NOMO-1 treated with dmso at 0.1 percent for 144 hours (cell line): ENCODE results near the gene KCNRG.
"Not testable (repeated sequence)": the region's sequence is repeated elsewhere in the genome, so short reads cannot be mapped to it uniquely, and the experiment has no call there.

Experiments
- DNase-seq: peaks from one replicate; lab custom pipeline; 2025; ENCODE audit not compliant: unreplicated experiment; lab: John Stamatoyannopoulos, UW

The KCNRG gene, protein sequence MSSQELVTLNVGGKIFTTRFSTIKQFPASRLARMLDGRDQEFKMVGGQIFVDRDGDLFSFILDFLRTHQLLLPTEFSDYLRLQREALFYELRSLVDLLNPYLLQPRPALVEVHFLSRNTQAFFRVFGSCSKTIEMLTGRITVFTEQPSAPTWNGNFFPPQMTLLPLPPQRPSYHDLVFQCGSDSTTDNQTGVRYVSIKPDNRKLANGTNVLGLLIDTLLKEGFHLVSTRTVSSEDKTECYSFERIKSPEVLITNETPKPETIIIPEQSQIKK

DNA sequence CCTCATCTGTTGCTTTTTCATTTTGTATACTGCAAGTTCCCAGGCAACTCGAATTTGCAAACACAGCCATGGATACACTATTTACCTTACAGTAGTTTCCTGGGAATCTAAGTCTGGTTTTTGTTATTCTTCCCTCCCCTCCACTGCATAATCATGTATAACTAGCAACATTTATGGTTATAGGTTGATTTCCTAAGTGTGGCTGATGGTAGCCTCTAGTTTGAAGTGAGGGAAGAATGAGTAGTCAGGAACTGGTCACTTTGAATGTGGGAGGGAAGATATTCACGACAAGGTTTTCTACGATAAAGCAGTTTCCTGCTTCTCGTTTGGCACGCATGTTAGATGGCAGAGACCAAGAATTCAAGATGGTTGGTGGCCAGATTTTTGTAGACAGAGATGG lies at the start of gene KCNRG:
Gene KCNRG (plus strand): TSS at position 187 of the 400 bp plus-strand sequence. CDS start 50 bp downstream, at position 237.
- no peak for DNase-seq

DNA sequence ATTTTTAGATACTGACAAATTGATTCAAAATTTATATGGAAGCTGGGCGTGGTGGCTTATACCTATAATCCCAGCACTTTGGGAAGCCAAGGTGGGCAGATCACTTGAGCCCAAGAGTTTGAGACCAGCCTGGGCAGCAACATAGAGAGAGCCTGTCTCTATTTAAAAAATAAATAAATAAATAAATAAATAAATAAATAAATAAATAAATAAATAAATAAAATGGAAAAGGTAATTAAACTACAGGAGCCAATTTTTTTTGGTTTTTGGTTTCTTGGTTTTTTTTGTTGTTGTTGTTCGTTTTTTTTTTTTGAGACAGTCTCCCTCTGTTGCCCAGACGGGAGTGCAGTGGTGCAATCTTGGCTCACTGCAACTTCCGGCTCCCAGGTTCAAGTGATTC lies 47.8 kb upstream of the KCNRG start:
- DNase-seq = no peak

DNA sequence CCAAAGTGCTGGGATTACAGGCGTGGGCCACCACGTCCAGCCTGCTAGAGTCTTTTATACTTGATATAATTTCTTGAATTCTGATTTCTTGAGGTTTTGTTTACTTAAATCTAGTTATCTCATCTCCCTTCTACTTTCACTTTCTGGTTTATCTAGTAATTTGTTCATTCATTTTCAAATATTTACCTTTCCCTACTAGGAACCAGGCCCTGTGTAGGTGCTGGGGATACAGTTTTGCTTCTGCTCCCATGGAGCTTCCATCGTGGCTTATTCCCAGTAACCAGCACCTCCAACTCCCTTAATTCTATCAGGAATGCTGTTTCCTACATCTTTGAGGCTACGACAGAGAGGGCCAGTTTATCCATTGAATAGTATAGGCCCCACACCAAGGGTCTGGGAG lies 42.5 kb upstream of the KCNRG start:
- DNase-seq = no peak

DNA sequence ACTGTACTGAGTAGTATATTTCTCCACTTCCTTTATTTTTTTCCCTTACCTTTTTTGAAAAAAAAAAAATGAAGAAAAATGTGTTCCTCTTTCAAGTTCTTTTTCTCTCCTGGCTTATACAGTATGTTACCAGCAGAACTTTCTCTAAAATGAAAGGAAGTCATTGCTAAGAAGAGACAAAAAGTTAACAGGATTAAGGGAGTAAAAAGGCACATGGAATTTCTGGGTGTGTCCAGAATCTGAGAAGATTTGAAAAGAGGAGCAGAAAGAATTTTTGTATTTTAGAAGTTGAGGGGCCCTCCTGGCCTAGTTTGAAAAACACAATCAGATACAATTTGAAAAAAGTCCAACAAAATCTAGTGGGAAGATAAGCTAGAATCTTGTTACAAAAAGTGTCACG lies 39.4 kb upstream of the KCNRG start:
- DNase-seq = no peak

DNA sequence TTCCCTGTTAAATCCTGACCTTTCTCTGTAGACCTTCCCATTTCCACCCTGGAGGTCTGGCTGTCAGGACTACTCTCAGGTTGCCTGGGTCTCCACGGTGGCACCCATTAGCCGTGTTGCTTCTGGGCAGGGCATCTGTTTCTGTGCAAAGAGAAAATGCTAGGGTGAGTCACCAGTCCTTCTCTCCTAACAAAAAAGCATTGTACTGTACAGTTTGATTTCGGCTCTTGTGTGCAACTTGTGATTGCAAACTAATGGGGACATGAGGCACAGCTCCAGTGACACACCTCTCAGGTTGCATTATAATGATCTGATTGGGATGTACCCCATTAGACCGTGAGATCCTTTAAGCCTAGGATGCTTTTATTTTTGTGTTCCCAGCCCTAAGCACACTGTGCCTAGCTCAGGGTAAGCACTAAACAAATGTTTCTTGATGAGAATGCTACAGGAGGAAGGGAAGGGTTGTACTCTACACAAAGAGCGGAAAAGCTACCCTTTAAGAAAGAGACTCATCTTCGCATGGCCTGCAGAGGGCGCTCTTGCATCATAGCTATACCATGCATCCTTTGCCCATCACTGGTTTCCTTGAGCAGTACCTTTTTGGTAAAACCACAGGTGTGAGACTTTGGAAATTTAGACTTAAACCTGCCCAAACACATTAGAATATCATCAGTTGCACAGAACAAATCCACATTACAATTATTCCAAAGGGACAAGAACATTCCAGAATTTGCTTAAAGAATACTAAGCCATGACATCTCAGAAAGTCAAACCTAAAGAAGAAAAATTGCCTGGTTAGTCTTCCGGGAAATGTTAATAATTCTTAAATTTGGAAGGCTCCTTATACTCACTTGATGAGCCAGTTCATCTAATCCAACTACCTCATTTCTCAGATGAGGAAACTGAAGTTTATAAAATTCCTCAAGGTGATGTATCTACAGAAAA lies 38.7 kb upstream of the KCNRG start:
- peak; percentile 44 for DNase-seq

DNA sequence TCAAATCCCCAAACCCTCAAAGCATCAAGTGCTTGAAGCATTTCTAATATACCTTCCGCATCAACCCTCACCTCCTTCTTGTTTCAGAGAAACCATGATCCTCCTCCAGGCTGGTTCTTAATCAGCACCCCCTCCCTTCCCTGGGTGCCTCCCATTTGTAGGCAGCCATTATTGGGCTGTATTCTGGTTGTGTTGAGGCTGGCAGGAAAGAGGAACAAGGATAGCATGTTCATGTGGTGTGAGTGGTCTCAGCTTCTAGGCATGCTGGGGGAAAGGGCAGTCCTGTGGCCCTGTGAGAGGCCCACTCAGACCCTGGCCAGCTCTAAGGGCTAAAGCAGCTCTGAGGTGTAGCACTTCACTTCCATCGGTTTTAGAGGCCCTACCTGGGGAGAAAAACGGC lies 37.3 kb upstream of the KCNRG start:
- no peak for DNase-seq

- no peak for DNase-seq
Observed at GRCh38 chr13:49980266-49980665, 35.0 kb upstream of the KCNRG start.

DNA sequence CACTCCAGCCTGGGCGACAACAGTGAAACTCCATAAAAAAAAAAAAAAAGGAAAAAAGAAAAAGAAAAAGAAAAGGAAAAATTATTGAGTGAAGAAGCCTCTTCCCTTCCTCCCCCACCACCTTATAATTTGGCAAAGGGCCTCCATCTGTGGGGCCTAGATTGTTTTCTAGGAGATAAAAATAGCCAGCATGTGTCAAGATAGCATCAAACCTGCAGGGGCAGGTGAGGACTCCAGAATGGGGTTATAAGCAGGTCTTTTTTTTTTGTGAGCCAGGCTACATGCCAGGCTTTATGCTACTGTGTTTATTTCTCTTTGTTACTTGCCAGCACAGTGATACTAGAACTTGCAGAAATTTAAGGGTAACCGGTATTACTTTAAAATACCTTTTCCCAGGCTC lies 30.1 kb upstream of the KCNRG start:
- DNase-seq = no peak

DNA sequence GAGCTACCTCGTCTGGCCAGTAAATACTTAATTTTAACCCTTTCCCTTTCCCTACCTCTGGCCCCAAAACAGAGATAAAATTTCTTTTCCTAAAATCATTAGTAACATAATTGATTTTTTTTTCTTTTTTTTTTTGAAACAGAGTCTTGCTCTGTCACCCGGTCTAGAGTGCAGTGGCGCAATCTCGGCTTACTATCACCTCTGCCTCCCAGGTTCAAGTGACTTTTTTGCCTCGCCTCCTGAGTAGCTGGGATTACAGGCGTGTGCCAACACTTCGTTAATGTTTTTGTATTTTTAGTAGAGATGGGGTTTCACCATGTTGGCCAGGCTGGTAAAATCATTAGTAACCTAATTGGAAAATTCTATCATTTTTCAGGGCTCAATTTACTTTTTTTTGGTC lies 28.8 kb upstream of the KCNRG start:
- DNase-seq = no peak

GRCh38 chr13:49990612-49991011 lies 24.6 kb upstream of the KCNRG start:
- DNase-seq = not testable (repeated sequence)

- DNase-seq = no peak
Observed at GRCh38 chr13:49993111-49993510, 22.1 kb upstream of the KCNRG start.

- DNase-seq = no peak
Observed at GRCh38 chr13:49993666-49994065, 21.6 kb upstream of the KCNRG start.

- DNase-seq = peak; percentile 25
Observed at GRCh38 chr13:49995625-49996101, 19.6 kb upstream of the KCNRG start.

DNA sequence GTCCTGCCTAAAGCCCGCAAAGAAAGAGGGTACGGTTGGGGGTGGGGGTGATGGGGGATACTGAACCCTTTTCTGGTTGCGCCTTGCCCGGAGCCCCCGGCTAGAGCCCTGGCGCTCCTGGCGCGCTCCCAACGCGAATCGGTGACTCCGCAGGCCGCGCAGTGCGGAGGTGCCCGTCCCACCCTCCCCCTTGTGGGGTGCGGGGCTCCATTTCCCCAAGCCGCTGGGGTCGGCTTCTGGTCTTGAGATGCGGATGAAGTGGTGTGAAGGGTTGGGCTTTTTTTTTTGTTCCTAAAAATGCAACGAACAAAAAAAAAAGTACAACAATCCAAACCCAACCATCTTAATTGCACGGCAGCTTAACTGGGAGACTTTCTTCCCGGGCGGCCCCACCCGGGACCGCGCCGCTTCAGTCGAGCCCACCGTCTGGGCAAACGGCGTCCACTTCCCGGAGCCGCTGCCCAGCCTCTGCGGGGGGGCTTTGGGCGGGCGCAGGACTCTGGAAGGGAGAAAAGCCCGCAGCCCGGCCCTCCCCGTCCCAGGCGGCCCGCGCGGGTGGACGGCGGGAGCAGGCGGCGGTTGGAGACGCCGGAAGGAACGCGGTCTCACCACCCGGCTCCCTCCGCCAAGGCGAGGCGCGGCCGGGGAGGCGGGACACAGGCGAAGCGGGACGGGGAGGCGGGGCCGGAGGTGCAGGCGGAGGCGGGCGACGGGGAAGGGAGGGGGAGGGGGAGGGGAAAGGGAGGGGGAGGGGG lies 18.9 kb upstream of the KCNRG start:
- peak; percentile 86 for DNase-seq

GRCh38 chr13:49996951-49997895 lies 18.0 kb upstream of the KCNRG start, which contains the start of gene TRIM13:
Gene TRIM13, plus strand, starts transcription at chr13:49997042. Its CDS starts 14,899 bp downstream, at chr13:50011941.
- DNase-seq = peak; percentile 86

GRCh38 chr13:49997955-49998354 lies 17.3 kb upstream of the KCNRG start:
- DNase-seq = no peak

GRCh38 chr13:49998714-49999624 lies 16.3 kb upstream of the KCNRG start:
- DNase-seq = no peak

GRCh38 chr13:50001287-50001686 lies 14.0 kb upstream of the KCNRG start:
- no peak for DNase-seq
